ENCODE measurements around the gene AUP1. TPM values are rescaled to one million over a fixed set of nuclear protein-coding genes. Genes with fewer than 3 reads are reported as not detected.

Gene AUP1
- total and polyA plus RNA-seq, 9 of the 15 experiments (the other 6 are each of a cell fraction or from before 2014, with no cell fraction given), result 70.7 to 245 (median 165) TPM

DNA sequence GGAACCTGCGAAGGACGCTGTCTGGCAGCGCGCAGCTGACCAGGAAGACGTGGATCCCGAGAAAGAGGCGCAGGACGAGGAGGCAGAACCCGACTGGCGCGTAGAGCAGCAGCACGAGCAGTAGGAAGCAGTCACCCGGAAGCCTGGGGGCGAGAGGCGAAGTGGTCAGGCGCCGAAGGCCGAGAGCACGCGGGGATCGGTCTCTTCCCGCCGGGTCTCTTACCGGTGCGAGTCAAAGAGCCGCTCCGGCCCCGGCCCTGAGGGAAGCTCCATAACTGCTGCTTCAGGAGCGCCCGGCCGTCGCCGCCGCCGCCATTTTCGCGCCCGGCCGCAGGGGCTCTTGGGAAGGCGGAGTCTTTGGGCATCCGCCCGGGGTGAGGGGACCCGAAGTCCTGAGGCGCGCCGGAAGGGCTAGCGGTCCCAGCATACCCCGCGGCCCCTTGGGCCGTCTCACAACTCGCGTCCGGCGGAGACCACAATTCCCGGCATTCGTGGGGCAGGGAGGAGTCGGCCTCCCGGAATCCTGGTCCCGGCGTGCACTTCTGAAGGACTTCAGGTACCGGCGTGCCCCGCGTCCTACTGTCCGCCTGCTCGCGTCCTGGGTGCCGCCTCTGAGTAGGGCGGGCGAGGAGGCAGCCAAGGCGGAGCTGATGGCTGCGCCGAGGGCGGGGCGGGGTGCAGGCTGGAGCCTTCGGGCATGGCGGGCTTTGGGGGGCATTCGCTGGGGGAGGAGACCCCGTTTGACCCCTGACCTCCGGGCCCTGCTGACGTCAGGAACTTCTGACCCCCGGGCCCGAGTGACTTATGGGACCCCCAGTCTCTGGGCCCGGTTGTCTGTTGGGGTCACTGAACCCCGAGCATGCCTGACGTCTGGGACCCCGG lies at the start of gene AUP1, which contains the start of gene HTRA2 (continued):
- TF ChIP-seq, protein P1, sequence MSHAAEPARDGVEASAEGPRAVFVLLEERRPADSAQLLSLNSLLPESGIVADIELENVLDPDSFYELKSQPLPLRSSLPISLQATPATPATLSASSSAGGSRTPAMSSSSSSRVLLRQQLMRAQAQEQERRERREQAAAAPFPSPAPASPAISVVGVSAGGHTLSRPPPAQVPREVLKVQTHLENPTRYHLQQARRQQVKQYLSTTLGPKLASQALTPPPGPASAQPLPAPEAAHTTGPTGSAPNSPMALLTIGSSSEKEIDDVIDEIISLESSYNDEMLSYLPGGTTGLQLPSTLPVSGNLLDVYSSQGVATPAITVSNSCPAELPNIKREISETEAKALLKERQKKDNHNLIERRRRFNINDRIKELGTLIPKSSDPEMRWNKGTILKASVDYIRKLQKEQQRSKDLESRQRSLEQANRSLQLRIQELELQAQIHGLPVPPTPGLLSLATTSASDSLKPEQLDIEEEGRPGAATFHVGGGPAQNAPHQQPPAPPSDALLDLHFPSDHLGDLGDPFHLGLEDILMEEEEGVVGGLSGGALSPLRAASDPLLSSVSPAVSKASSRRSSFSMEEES (CRISPR knock-in tag; IDR thresholded peaks at IDR 0.05), result no peak
- TF ChIP-seq FOS (IDR thresholded peaks at IDR 0.05; ENCODE audit: extremely low read depth, insufficient read length), result no peak
- TF ChIP-seq MECOM (CRISPR knock-in tag; IDR thresholded peaks at IDR 0.05), result no peak
- TF ChIP-seq TAF9B (IDR thresholded peaks at IDR 0.05; ENCODE audit: partially characterized antibody), result peak; percentile 94
- TF ChIP-seq, protein P2, sequence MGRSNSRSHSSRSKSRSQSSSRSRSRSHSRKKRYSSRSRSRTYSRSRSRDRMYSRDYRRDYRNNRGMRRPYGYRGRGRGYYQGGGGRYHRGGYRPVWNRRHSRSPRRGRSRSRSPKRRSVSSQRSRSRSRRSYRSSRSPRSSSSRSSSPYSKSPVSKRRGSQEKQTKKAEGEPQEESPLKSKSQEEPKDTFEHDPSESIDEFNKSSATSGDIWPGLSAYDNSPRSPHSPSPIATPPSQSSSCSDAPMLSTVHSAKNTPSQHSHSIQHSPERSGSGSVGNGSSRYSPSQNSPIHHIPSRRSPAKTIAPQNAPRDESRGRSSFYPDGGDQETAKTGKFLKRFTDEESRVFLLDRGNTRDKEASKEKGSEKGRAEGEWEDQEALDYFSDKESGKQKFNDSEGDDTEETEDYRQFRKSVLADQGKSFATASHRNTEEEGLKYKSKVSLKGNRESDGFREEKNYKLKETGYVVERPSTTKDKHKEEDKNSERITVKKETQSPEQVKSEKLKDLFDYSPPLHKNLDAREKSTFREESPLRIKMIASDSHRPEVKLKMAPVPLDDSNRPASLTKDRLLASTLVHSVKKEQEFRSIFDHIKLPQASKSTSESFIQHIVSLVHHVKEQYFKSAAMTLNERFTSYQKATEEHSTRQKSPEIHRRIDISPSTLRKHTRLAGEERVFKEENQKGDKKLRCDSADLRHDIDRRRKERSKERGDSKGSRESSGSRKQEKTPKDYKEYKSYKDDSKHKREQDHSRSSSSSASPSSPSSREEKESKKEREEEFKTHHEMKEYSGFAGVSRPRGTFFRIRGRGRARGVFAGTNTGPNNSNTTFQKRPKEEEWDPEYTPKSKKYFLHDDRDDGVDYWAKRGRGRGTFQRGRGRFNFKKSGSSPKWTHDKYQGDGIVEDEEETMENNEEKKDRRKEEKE (IDR thresholded peaks at IDR 0.05; ENCODE audit: borderline replicate concordance in 1 of 2, control insufficient read depth in 1 of 2, low read depth in 2 of 2, low read length in 1 of 2), result peak in 1 of 2 experiments; percentile 84; a peak in 2 of 4 replicates
- TF ChIP-seq JUNB (CRISPR knock-in tag; conservative IDR thresholded peaks at IDR 0.05), result no peak
- TF ChIP-seq LCOR (CRISPR knock-in tag; IDR thresholded peaks at IDR 0.05), result peak; percentile 61; the same call in 1 of the 2 replicates
- TF ChIP-seq MBD2 (IDR thresholded peaks at IDR 0.05; ENCODE audit: borderline replicate concordance, low read depth), result peak; percentile 90
- TF ChIP-seq ZNF282 (CRISPR knock-in tag; IDR thresholded peaks at IDR 0.05), result no peak
- TF ChIP-seq RBBP5 (IDR thresholded peaks at IDR 0.05; ENCODE audit: borderline replicate concordance, insufficient read depth, low read length, poor library complexity, severe bottlenecking), result peak; percentile 96
- no peak for TF ChIP-seq GABPB2 (CRISPR knock-in tag; conservative IDR thresholded peaks at IDR 0.05)
- no peak for TF ChIP-seq NFE2L1 (tag; IDR thresholded peaks at IDR 0.05; ENCODE audit: borderline replicate concordance, low read depth)
- no peak for TF ChIP-seq ZNF445 (CRISPR knock-in tag; IDR thresholded peaks at IDR 0.05; ENCODE audit: low read depth)
- TF ChIP-seq KAT2B (IDR thresholded peaks at IDR 0.05; ENCODE audit: low read depth, low read length), result no peak
- no peak for TF ChIP-seq NR3C1 (CRISPR knock-in tag; IDR thresholded peaks at IDR 0.05)
- TF ChIP-seq CEBPG (CRISPR knock-in tag; IDR thresholded peaks at IDR 0.05), result no peak
- no peak for TF ChIP-seq CEBPG (tag; conservative IDR thresholded peaks at IDR 0.05 in 1 of 2, IDR thresholded peaks at IDR 0.05 in 1 of 2)
- TF ChIP-seq YBX1 (IDR thresholded peaks at IDR 0.05), result no peak
- TF ChIP-seq, protein P3, sequence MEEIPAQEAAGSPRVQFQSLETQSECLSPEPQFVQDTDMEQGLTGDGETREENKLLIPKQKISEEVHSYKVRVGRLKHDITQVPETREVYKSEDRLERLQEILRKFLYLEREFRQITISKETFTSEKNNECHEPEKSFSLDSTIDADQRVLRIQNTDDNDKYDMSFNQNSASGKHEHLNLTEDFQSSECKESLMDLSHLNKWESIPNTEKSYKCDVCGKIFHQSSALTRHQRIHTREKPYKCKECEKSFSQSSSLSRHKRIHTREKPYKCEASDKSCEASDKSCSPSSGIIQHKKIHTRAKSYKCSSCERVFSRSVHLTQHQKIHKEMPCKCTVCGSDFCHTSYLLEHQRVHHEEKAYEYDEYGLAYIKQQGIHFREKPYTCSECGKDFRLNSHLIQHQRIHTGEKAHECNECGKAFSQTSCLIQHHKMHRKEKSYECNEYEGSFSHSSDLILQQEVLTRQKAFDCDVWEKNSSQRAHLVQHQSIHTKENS (CRISPR knock-in tag; IDR thresholded peaks at IDR 0.05), result no peak
- no peak for TF ChIP-seq ILK (tag; IDR thresholded peaks at IDR 0.05; ENCODE audit: borderline replicate concordance, low read depth)
- no peak for TF ChIP-seq MTA3 (IDR thresholded peaks at IDR 0.05; ENCODE audit: borderline replicate concordance)
- TF ChIP-seq EZH2 (IDR thresholded peaks at IDR 0.05; ENCODE audit: borderline replicate concordance, low read depth, low read length), result no peak

Data from K562 (cell line).